GM18508 (cell line): Measurements from ENCODE around the gene OR3A3.
"Not testable (repeated sequence)": the region's sequence is repeated elsewhere in the genome, so short reads cannot be mapped to it uniquely, and the experiment has no call there.

Experiments
- ATAC-seq: cut with Tn5 transposase; IDR thresholded peaks from one replicate; pipeline ENCODE4 v1.9.1; 2021; ENCODE audit warnings: moderate number of reproducible peaks; ENCODE audit not compliant: insufficient read depth, unreplicated experiment

OR3A3 gene

GRCh38 chr17:3411070-3411469 is at the start of gene OR3A3:
Gene OR3A3 (plus strand): TSS chr17:3411370.
- no peak for ATAC-seq

GRCh38 chr17:3371167-3371566 is 40.0 kb upstream of the OR3A3 start:
- not testable (repeated sequence) for ATAC-seq

DNA sequence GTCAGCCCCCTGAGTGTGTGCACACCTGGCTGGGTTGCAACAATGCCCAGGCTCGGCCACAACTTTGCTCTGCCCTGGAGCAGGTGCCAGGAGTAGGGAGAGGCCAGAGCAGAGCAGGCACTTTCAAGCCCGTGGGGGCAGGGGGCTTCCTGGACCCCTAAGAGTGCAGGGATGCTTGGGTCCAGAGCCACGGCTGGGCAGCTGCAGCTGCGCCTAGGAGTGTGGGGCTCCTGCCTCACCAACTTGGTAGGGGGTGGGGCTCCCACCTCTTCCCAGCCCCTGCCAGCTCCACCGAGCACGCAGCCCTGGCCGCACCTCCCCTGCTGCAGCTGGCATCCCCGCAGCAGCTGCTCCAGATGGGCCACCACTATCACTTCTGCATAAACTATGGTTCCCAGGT is 32.8 kb upstream of the OR3A3 start:
- ATAC-seq: no peak

GRCh38 chr17:3381957-3382356 is 29.2 kb upstream of the OR3A3 start:
- ATAC-seq: no peak

- ATAC-seq: no peak
Observed at GRCh38 chr17:3385869-3386816, 25.0 kb upstream of the OR3A3 start, which contains the start of gene OR3A2. Gene OR3A2 (minus strand): TSS chr17:3386308.

GRCh38 chr17:3389791-3390190 is 21.4 kb upstream of the OR3A3 start:
- ATAC-seq: no peak

- not testable (repeated sequence) for ATAC-seq
Observed at GRCh38 chr17:3397801-3398200, 13.4 kb upstream of the OR3A3 start.

- ATAC-seq: no peak
Observed at GRCh38 chr17:3398310-3398709, 12.9 kb upstream of the OR3A3 start, which contains the start of gene OR1E1. Gene OR1E1 (minus strand): TSS chr17:3398410. CDS start chr17:3398410, 0 bp downstream.

- no peak for ATAC-seq
Observed at GRCh38 chr17:3400055-3400454, 11.1 kb upstream of the OR3A3 start.

DNA sequence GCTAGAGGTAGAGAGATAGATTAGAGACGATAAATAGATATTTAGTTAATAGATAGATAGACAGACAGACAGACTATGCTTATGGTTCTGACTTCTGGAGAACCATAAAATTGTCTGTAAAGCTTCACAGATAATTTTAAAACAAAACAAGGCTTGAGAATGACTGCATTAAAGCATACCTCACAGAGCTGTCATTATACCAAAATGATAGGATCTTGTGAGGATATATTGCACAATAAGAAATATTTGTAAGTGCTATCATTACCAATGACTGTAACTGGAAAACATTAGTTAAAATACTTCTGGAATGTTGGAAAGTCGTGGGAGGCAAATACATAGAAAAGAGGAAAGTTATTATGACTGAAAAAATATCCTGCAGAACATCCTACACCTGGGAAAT is 9.4 kb upstream of the OR3A3 start:
- no peak for ATAC-seq

- not testable (repeated sequence) for ATAC-seq
Observed at GRCh38 chr17:3403856-3404255, 7.3 kb upstream of the OR3A3 start.

DNA sequence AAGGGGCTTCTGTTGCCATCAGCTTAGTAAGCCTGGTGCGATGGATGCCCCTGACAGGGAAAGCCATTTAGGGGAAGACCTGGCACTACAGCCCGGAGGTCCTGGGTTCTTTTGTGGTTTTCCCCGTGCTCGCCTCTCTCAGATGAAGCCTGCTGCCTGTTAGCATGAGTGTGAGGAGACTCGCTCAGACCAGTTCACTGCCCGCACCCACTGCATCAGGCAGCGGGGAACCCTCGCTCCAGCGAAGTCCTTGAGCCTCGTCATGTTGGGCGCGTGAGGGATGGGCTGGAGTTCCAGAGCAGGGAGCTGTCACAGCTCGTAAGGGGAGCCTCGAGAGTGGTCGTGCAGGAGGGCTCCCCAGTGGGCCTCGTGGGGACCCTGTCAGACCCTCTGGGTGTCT is 1.0 kb downstream of the OR3A3 start:
- ATAC-seq: not testable (repeated sequence)

DNA sequence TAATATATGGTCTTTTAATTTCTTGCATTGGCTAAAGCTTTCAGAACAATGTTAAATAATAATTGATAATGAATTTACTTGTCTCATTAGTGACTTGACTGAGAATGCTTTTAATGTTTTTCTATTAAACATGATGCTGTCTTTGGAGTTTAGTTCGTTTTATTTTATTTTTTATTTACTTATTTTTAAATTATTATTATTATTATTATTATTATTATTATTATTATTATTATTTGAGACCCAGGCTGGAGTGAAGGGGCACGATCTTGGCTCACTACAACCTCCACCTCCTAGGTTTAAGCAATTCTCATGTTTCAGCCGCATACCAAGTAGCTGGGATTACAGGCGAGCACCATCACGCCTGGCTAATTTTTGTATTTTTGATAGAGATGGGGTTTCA is 4.4 kb downstream of the OR3A3 start:
- no peak for ATAC-seq

GRCh38 chr17:3418222-3418621 is 7.1 kb downstream of the OR3A3 start:
- no peak for ATAC-seq

DNA sequence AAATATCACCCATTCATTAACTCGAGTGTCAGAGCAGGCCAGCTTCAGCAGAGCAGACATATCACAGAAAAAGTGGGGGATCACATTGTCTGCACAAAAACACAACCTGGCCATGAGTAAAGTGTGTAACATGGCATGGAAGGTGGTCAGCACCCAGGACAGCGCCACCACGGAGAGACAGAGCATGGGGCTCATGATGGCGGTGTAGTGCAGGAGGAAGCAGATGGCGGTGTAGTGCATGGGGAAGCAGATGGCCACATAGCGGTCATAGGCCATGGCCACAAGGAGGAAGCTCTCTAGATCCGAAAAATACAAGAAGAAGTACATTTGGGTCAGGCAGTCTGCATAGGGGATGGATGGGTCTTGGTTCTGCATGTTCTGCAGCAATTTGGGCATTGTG is 22.0 kb downstream of the OR3A3 start:
- not testable (repeated sequence) for ATAC-seq

DNA sequence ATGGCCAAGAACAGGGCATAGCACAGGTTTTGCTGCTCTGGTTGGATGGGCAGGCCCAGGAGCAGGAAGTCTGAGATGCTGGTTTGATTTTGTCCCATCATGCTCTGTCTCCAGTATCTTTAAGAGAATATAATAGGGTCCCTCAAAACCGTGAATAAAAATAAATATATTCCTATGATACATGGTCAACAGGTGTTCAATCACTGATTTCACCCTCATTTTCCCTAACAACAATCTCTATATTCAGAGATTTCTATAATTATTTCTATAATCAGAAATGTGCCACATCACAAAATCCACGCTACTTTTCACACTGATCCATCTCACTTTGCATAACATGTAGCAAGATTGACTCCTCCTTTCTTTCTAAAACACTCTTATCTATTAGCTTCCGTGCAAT is 22.6 kb downstream of the OR3A3 start, which contains the start of gene OR1E2:
Gene OR1E2, minus strand, starts transcription at position 101 of the 400 bp plus-strand sequence. Its CDS starts 0 bp downstream, at position 101.
- no peak for ATAC-seq

DNA sequence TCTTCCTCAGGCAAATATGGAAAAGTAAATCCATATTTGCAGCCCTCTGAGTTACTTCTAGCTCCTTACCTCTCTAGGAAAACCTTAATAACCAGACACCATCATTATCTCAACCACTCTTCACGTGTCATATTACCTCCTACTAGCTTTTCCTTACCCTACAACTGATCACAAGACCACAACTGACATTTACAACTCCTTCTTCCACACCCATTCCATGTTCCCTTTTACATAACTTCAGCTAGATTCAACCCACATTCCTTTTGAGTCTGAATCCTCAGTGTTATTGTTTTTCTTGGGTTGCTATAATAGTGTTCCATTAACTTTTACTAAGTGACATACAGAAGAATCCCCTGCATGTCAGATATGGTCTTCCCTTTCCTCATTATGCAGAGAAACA is 27.2 kb downstream of the OR3A3 start:
- ATAC-seq: no peak

DNA sequence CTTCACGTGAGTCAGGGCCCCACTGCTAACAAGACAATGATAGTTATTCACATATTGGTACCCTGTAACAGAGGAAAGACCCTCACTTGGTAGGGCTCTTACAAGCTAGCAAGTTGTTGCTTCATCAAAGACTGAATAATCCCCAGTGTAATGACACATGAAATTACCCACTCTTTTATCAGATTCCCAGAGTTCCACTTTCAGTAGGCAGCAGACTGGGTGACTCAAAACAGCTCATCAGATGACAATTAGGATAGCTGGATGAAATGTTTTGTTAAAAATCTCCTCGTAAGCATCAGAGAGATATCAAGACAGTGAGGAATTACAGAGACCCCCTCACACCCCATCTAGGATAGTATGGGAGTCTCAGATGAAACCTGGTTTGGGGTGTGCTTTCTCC is 29.3 kb downstream of the OR3A3 start:
- no peak for ATAC-seq

GRCh38 chr17:3447625-3448024 is 36.5 kb downstream of the OR3A3 start:
- no peak for ATAC-seq

- ATAC-seq: no peak
Observed at GRCh38 chr17:3448059-3448665, 37.0 kb downstream of the OR3A3 start.

DNA sequence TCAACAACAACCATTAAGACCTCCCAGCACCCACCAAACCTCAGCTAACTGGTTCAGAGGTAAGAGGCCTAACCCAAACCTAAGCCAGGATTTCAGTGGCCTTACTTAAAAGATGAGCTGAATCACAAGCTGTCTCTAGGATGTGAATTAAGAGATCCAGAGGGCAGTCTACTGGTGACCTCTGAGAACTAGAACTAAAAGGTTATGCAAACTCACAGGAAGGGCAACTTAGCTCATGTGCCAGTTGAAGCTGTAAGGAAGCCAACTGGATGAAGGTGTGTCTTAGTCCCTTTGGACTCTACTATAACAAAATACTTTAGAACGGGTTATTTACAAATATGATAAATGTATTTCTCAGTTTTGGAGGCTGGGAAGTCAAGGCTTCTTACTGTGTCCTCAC is 55.2 kb downstream of the OR3A3 start:
- not testable (repeated sequence) for ATAC-seq
